Neural progenitor cell (in vitro differentiated cells): ENCODE measurements around the gene LBH. TPM values are rescaled to one million over a fixed set of nuclear protein-coding genes. Genes with fewer than 3 reads are reported as not detected.

Experiments
- DNase-seq: peaks from one replicate; pipeline ENCODE4 v3.0.0-alpha.2; 2016; ENCODE audit warnings: low spot score
- H2AFZ ChIP-seq: fragments of 200-600 bp; sonication (generic); replicated peaks from 2 replicates; pipeline ENCODE4 v1.6.1; 2016; ENCODE audit warnings: antibody characterized with exemption
- H3F3A ChIP-seq: fragments of 200-600 bp; sonication (generic); 2 replicates; pipeline ENCODE4 v1.6.1; 2016; ENCODE audit warnings: antibody characterized with exemption, low read depth
- H3K27ac ChIP-seq: fragments of 200-600 bp; sonication (generic); 2 replicates; pipeline ENCODE4 v1.5.1; 2016; ENCODE audit warnings: mild to moderate bottlenecking
- H3K27me3 ChIP-seq: fragments of 200-600 bp; sonication (generic); 2 replicates; pipeline ENCODE4 v1.6.1; 2016; ENCODE audit warnings: mild to moderate bottlenecking, moderate library complexity
- H3K36me3 ChIP-seq: fragments of 200-600 bp; sonication (generic); 2 replicates; pipeline ENCODE4 v1.5.1; 2016
- H3K4me1 ChIP-seq: fragments of 200-600 bp; sonication (generic); 2 replicates; pipeline ENCODE4 v1.6.1; 2016; ENCODE audit warnings: mixed run types
- H3K4me2 ChIP-seq: fragments of 200-600 bp; sonication (generic); 2 replicates; pipeline ENCODE4 v1.6.1; 2016
- H3K4me3 ChIP-seq: fragments of 200-600 bp; sonication (generic); 2 replicates; pipeline ENCODE4 v1.5.1; 2016
- H3K79me2 ChIP-seq: fragments of 200-600 bp; sonication (generic); 2 replicates; pipeline ENCODE4 v1.6.1; 2016; ENCODE audit warnings: low read depth
- H3K9ac ChIP-seq: fragments of 200-600 bp; sonication (generic); 2 replicates; pipeline ENCODE4 v1.6.1; 2016
- H3K9me3 ChIP-seq: fragments of 200-600 bp; sonication (generic); 2 replicates; pipeline ENCODE4 v1.5.1; 2016; ENCODE audit warnings: low read depth
- H4K20me1 ChIP-seq: fragments of 200-600 bp; sonication (generic); 2 replicates; pipeline ENCODE4 v1.6.1; 2016; ENCODE audit warnings: low read depth
- H3K27ac Mint-ChIP-seq: 3 replicates; pipeline ENCODE4 v1.8.0; 2021; ENCODE audit warnings: mixed read lengths
- H3K27me3 Mint-ChIP-seq: 2 replicates; pipeline ENCODE4 v1.8.0; 2022; ENCODE audit warnings: low read depth, mild to moderate bottlenecking, inconsistent platforms, moderate library complexity, mixed read lengths; ENCODE audit not compliant: insufficient read depth
- H3K36me3 Mint-ChIP-seq: 3 replicates; pipeline ENCODE4 v1.8.0; 2021; ENCODE audit warnings: mixed read lengths
- H3K4me1 Mint-ChIP-seq: 3 replicates; pipeline ENCODE4 v1.8.0; 2021; ENCODE audit warnings: mixed read lengths
- H3K4me3 Mint-ChIP-seq: 3 replicates; pipeline ENCODE4 v1.8.0; 2021; ENCODE audit warnings: mild to moderate bottlenecking, moderate library complexity, mixed read lengths
- H3K9me3 Mint-ChIP-seq: 3 replicates; pipeline ENCODE4 v1.8.0; 2020; ENCODE audit warnings: mixed read lengths
- EZH2 ChIP-seq: fragments of 200-600 bp; sonication (generic); IDR thresholded peaks from 2 replicates; pipeline ENCODE4 v1.6.1; 2017; ENCODE audit warnings: antibody characterized with exemption, mild to moderate bottlenecking, moderate library complexity
- EZH2phosphoT487 ChIP-seq: fragments of 200-600 bp; sonication (generic); IDR thresholded peaks from 2 replicates; pipeline ENCODE4 v1.6.1; 2017; ENCODE audit warnings: antibody characterized with exemption
- total RNA-seq: library from RNA; depleted of rRNA; stranded (reverse); fragments of >200 nt; gene quantifications from 2 replicates; pipeline ENCODE4 v1.2.3, GENCODE V29; 2015; ENCODE audit warnings: low replicate concordance
- TF ChIP-seq, protein P1 (sequence below): fragments of 200-600 bp; sonication (generic); IDR thresholded peaks from 2 replicates; pipeline ENCODE4 v1.5.1; 2017; ENCODE audit warnings: antibody characterized with exemption, mild to moderate bottlenecking

The LBH gene
- total RNA-seq, 1 donor from 2014 or later, result 4.2 TPM

DNA sequence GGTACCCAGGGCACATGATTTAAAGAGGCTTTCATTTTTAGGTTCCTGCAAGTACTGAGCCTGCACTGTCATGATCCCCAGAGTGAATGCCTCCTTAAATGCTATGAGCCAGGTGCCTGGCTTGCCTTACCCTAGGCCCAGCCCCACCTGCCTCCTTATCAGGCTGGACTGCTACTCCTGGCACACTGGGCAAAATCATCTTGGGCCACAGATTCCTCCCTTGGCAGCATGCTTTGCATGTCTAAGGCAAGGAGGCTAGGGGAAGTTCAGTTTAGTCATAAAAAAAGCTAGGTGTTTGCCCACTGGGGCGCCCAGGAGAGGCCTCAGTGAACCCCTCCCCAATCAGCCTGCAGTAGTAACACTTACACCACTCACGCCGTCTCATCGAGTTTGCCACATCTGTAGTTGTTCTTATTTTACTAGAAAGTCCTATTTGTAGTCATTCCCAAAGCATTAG, 45.1 kb downstream of the LBH start:
- Mint-ChIP-seq H3K4me3 (no peak overlapping the region), H3K9me3 (no peaks in the 10 kb centered on the region), H3K4me1 (peaks cover 8% of the 10 kb centered on the region), H3K27me3 (peaks cover 17% of the 10 kb centered on the region), H3K36me3 (no peaks in the 10 kb centered on the region), H3K27ac (no peak overlapping the region)
- no peak overlapping the region for H3K4me3 ChIP-seq
- no peaks in the 10 kb centered on the region for H3K4me1 ChIP-seq
- H4K20me1 ChIP-seq, result no peaks in the 10 kb centered on the region
- no peak overlapping the region for H3K27ac ChIP-seq
- no peaks in the 10 kb centered on the region for H3K9me3 ChIP-seq
- no peak for TF ChIP-seq EZH2phosphoT487
- no peak for TF ChIP-seq EZH2
- TF ChIP-seq, protein P1, sequence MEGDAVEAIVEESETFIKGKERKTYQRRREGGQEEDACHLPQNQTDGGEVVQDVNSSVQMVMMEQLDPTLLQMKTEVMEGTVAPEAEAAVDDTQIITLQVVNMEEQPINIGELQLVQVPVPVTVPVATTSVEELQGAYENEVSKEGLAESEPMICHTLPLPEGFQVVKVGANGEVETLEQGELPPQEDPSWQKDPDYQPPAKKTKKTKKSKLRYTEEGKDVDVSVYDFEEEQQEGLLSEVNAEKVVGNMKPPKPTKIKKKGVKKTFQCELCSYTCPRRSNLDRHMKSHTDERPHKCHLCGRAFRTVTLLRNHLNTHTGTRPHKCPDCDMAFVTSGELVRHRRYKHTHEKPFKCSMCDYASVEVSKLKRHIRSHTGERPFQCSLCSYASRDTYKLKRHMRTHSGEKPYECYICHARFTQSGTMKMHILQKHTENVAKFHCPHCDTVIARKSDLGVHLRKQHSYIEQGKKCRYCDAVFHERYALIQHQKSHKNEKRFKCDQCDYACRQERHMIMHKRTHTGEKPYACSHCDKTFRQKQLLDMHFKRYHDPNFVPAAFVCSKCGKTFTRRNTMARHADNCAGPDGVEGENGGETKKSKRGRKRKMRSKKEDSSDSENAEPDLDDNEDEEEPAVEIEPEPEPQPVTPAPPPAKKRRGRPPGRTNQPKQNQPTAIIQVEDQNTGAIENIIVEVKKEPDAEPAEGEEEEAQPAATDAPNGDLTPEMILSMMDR, result no peak
- no peaks in the 10 kb centered on the region for H3K27me3 ChIP-seq
- H3K4me2 ChIP-seq, result no peak overlapping the region
- H3F3A ChIP-seq, result no peaks in the 10 kb centered on the region
- DNase-seq, result no peak
- no peak overlapping the region for H3K9ac ChIP-seq
- no peaks in the 10 kb centered on the region for H3K79me2 ChIP-seq
- H2AFZ ChIP-seq, result no peak overlapping the region
- H3K36me3 ChIP-seq, result no peaks in the 10 kb centered on the region

DNA sequence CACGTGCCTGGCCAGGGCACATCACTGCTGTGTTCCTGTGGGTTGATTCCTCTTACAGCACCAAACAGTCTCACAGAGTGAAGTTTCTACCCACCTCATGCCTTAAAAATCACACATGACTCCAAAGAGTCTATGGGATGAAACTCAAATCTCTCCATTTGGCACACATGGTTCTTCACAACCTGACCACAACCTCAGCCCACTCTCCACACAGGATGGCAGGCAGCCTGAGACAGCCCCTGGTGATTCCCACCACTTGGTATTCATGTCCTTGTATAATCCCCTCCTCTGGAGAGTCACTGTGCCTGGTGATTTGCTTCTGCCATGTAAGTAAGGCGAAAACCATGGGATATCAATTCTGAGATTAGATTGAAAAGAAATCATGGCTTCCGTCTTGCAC, 46.2 kb downstream of the LBH start:
- Histone ChIP-seq H3F3A (no peaks in the 10 kb centered on the region), H3K9me3 (no peaks in the 10 kb centered on the region), H3K27ac (no peak overlapping the region), H2AFZ (no peak overlapping the region), H3K4me3 (no peak overlapping the region), H3K9ac (no peak overlapping the region), H3K27me3 (no peaks in the 10 kb centered on the region), H3K4me2 (no peak overlapping the region), H4K20me1 (no peaks in the 10 kb centered on the region), H3K79me2 (no peaks in the 10 kb centered on the region), H3K36me3 (no peaks in the 10 kb centered on the region), H3K4me1 (no peaks in the 10 kb centered on the region)
- H3K4me3 Mint-ChIP-seq, result no peak overlapping the region
- peaks cover 8% of the 10 kb centered on the region for H3K4me1 Mint-ChIP-seq
- DNase-seq, result no peak
- H3K36me3 Mint-ChIP-seq, result no peaks in the 10 kb centered on the region
- H3K27me3 Mint-ChIP-seq, result peaks cover 14% of the 10 kb centered on the region
- H3K9me3 Mint-ChIP-seq, result no peaks in the 10 kb centered on the region
- TF ChIP-seq, protein P1, result no peak
- TF ChIP-seq EZH2phosphoT487, result no peak
- TF ChIP-seq EZH2, result no peak
- no peak overlapping the region for H3K27ac Mint-ChIP-seq

DNA sequence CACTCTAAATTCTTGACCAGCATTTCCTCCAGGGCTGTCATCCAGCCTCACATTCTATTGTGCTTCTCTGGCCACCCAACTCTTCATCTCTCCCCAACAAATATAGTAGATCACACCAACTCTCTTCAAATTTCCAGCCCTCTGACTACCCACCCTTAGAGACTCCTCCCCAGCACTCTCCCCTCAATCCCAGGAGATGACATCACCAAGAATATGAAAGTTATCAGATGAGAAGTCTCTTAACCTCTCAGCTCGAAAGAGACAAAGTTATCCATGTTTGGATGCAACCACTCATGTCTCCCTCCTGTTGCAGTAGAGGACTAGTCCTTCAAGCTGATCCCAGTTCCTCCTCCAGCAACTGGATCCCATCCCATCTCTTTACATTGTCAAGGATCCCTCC, 47.1 kb downstream of the LBH start:
- no peaks in the 10 kb centered on the region for H3K4me1 ChIP-seq
- DNase-seq, result no peak
- H3K36me3 ChIP-seq, result no peaks in the 10 kb centered on the region
- no peak overlapping the region for H3K9ac ChIP-seq
- no peak overlapping the region for H3K4me2 ChIP-seq
- H3K4me3 ChIP-seq, result no peak overlapping the region
- H3K27me3 ChIP-seq, result no peaks in the 10 kb centered on the region
- peaks cover 15% of the 10 kb centered on the region for H3K27me3 Mint-ChIP-seq
- H4K20me1 ChIP-seq, result no peaks in the 10 kb centered on the region
- H3F3A ChIP-seq, result no peaks in the 10 kb centered on the region
- H3K4me1 Mint-ChIP-seq, result peaks cover under 1% of the 10 kb centered on the region
- H3K27ac Mint-ChIP-seq, result no peak overlapping the region
- H3K36me3 Mint-ChIP-seq, result no peaks in the 10 kb centered on the region
- H2AFZ ChIP-seq, result no peak overlapping the region
- H3K27ac ChIP-seq, result no peak overlapping the region
- no peaks in the 10 kb centered on the region for H3K9me3 ChIP-seq
- H3K4me3 Mint-ChIP-seq, result no peak overlapping the region
- TF ChIP-seq EZH2 (no peak), EZH2phosphoT487 (no peak)
- TF ChIP-seq, protein P1, result no peak
- H3K9me3 Mint-ChIP-seq, result no peaks in the 10 kb centered on the region
- no peaks in the 10 kb centered on the region for H3K79me2 ChIP-seq
